ENCODE data around the gene ZNG1B.
"Not testable (repeated sequence)": the region's sequence is repeated elsewhere in the genome, so short reads cannot be mapped to it uniquely, and the experiment has no call there.

Gene ZNG1B

DNA sequence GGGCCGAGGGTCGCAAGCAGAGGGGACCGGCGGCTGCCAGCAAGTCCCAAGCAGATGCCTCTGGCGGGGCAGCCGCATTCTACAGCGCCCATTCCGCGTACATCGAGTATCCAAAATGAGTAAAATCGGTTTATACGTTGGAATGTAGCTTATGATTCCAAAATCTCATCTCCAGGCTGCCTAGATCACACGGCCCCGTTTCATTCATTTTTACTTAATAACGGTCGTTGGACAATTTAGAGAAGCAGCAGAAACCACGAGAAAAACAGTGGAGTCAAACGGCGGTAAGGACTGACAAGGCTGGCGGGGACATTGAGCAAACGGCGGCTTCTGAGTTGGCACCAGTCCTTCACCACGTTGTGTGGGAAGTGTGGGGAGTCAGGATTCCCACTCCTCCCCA, 66.6 kb downstream of the ZNG1B start:
- DNase-seq: not testable (repeated sequence)

DNA sequence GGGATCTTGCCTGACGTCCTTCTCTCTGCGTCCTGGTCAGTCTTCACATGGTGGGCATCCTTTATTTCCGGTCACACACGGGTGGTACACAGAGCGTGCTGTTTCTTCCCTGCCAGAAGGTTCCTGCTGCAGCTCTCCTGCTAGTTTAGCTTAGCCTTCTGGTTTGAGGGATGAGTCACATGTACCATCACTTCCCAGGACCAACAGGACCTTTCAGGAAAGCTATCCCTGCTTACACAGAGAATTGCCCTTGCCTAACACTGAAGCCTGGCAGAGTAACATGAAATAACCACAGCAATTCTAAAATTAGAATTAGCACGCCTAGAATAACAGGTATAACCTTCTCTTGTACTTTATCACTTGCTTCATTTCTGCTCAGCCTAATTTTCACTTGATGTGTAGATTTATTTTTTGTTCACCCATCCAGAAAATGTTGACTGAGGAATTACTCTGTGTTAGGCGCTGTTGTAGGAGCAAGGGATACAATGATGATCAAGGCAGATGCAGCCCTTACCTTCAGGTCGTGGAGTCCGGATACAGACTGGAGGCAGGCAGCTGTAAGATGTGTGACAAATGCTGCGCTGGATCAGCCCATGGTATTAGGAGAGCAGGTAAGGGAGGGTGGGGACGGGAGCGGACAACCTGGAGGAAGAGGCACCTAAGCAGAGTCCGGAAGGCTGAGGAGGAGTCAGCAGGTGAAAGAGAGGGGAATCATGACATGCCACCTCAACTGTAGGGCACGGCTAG, 70.1 kb downstream of the ZNG1B start:
- not testable (repeated sequence) for DNase-seq

DNA sequence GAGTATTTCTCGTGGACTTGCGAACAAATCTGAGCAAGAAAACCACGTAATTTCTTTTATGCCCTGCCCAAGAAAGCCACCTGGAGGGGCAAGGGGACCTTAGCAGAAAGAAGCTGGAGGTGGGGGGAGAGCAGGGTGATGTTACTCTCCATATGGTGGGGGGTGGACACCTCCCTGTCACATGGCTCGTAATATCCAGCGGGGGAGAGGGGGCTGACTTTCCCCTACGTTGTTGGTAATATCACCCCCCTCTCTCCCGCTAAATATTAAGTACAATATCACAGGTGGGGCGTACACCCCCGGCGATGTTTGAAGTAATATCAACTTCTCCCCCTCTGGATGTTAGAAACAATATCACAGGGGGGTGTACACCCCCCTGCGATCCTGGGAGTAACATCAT, 70.7 kb downstream of the ZNG1B start:
- DNase-seq: not testable (repeated sequence)

DNA sequence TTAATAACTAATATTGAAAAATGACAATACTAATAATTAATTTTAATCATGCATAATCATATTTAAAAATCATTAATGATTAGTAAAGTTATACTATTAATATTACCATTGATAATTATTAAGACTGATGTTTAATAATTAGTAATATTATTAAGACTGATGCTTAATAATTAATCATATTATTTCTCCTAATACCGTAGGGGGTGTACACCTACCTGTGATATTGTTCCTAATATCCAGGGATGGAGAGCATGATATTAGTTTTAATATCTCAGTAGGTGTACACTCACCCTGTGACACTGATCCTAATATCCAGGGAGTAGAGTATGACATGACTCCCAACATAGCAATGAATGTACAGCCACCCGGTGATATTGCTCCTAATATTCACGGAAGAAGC, 73.4 kb downstream of the ZNG1B start:
- DNase-seq: not testable (repeated sequence)

DNA sequence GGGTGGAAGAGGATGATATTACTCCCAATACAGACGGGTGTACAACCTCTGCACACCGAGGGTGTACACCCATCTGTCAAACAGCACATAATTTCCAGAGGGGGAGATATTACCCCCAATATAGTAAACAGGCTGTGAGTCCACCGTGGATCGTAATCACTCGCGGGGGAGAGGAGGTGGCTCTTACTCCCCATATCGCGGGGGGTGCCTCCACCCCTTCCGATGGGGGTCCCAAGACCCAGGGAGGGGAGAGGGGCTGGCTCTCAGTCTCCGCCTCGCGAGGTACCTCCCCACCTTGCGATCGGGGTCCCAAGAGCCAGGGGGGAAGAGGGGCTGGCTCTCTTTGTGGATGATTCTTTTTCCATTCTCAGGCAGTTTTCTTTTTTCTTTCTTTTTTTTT, 74.4 kb downstream of the ZNG1B start:
- DNase-seq: not testable (repeated sequence)

DNA sequence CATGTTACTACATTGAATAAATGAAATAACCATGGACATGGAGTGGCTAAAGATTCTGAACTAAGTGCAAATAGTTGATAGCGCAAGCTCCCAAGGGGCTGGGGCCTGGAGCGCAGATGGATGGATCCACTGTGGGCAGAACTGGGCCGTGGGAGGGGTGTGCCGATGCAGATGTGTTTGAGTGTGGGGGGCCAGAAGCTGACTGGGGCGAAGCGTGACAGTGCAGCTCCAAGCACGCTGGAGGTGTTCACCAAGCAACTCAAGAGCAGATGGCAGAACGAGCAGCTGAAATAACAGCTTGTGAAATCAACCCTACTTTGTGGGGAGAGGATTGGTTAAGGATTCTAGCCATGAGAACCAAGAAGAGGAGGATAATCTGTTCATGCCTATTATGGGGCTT, 78.0 kb downstream of the ZNG1B start:
- DNase-seq: not testable (repeated sequence)

DNA sequence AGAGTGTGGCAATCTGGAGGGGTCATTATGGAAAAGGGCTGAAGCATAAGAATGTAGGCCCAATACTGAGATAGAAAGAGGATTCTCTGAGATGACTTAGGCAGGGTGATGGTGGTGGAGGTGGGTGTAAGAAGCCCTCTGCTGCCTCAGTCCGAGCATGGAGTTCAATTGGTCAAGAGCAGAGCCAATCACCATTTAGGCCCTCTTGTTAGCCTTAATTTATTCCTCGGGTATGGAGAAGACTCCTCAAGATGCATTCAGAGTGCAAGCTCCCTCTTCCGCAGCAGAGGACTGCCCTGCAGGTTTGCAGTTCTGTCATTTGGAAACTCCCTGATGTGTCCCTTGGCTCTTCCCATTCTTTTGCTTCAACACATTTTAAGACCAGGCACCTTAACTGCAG, 78.5 kb downstream of the ZNG1B start:
- not testable (repeated sequence) for DNase-seq

DNA sequence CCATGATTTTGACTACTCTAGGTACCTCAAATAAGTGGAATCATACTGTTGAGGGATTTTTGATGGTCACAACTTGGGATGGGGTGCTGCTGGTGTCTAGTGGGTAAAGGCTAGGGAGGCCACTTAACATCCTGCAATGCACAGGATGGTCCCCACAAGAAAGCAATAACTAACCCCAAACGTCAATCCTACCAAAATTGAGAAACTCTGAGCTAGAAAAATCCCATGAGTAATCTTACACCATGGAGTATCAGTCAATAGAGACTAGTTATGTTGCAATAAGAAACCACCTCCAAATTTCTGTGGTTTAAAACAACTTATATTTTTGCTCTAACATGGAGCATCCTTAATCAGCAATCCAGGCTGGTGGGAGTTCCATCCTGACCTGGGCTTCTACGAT, 79.5 kb downstream of the ZNG1B start:
- DNase-seq: not testable (repeated sequence)

DNA sequence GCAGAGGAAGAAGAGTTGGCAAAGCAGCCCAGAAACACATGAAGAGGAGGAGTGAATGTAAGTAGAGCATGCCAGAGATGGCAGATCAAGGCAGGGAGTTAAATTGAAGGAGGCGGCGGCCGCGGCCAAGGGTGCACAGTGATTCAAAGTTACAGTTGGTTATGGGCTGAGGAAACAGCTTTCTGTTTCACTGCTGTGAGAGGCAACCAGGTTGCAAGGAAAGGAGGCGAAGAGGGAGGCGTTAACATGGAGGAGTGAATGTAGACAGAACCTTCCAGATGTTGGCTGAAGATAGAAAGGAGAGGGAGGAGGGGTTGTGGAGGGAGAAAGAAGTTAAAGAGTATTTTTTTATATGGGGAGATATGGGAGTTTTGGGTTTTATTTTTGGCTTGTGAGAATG, 83.3 kb downstream of the ZNG1B start:
- DNase-seq: not testable (repeated sequence)

DNA sequence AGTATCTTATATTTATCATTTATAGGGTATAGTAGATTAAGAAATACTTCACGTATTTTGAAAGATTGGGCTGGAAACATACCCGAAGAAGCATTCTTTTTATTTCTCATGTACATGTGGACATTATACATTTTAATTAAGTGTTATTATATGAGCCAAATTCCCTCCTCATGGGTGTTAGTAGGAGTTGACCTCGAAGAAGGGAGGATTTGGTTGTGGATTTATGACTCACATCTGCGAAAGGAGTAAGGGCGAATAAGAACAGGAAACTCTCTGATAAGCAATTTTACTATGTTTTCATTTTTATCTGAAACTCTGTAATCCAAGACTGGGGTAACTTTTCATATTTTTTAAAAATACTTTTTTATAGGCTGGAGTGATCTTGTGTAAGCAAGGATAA, 84.0 kb downstream of the ZNG1B start:
- not testable (repeated sequence) for DNase-seq

DNA sequence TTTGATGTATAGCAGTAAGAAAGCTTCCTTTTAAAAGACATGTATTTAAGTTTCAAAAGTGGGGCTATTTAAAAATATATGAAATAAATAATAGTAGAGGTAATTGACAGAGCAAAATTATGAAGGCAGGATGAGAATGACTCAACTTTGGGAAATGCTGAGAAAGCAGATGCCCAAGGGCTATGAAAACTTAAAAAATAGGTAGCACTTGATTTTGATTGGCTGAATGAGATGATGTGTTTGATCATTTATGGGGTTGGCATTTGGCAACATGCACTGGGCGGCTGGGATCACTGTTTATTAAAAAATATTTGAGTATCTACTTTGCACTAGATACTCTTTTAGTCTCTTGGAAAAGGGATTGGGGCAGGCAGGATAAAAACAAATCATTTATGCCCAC, 87.5 kb downstream of the ZNG1B start:
- not testable (repeated sequence) for DNase-seq

DNA sequence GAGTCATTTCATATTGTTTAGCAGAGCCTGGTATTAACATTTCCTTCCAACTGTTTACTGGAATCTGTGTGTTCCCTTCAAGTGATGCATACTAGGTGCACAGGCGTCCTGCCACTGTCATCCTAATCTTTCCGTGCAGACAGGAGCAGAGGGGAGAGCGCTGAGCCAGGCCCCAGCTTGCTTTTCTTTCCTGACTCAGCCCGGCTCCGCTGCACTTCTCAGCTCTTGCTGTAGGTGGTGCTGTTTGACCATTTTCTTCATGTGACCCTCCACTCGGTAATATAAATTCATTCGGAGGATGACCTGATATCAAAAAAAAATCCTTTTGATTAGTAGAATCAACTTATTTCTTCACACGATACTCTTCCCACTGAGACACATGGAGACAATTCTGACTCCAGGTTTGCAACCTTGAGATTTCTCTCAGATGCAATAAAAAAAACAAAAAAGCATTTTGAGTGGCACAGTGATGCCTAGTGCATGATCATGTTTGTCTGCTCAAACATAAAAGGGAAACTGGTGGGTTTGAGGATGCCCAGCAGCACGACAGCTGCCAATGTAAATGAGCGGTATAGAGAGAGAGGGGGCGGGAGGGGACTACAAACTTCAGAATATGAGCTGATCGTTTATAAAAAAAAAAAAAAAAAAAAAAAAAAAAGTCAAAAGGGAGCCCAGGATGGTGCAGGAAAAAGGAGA, 90.0 kb downstream of the ZNG1B start:
- DNase-seq: not testable (repeated sequence)

DNA sequence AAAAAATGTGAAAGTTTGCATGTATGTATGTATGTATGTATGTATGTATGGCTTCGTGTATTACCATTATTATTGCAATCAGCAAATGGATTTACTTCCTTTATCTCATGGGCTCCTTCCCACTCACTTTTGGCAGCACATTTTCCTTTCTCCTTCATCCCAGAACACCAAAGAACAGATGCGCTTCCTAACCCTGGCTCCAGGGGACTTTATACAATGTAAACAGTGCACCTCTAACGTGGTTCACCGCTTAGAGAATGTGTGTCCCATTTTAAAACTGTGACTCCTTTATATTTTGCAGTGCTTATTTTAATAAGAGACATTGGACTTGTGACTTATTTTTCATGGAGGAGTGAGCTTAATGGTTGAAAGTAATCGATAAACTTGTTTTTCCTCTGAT, 90.6 kb downstream of the ZNG1B start:
- DNase-seq: not testable (repeated sequence)

DNA sequence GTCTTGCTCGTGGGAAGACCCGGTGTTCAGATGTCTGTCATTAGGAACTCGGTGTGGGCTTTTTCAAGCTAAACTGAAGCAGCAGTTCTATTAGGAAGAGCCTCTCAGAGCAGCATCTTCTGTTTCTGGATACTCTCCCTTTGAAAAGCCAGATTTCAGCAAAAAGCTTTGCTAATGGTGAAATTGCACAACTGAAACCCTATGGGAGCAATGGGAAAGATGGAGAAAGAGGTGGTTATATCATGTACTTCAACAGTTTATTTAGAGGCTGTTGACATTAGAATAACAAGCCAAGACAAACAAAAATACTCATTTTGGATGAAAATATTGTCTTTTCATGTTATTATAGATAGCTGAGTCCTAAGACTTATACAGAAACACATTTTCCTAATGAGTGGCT, 91.4 kb downstream of the ZNG1B start:
- not testable (repeated sequence) for DNase-seq

DNA sequence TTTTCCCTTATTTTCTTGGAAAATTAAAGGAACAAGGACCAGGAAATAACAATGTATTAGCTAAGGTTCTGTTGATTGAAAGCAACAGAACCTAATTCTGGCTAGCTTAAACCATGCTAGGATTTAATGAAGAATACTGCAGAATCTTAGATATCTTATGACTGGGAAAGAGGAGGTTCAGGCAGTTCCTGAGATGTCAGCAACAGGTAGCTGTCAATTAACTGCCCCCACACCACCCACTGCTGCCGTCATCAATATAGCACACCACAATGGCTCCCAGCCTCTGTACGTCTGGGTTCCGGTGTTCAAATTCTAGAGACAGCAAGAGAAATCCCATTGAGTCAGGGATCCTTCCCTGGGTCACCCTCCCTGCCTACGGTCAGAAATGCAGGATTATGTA, 95.5 kb downstream of the ZNG1B start:
- not testable (repeated sequence) for DNase-seq

DNA sequence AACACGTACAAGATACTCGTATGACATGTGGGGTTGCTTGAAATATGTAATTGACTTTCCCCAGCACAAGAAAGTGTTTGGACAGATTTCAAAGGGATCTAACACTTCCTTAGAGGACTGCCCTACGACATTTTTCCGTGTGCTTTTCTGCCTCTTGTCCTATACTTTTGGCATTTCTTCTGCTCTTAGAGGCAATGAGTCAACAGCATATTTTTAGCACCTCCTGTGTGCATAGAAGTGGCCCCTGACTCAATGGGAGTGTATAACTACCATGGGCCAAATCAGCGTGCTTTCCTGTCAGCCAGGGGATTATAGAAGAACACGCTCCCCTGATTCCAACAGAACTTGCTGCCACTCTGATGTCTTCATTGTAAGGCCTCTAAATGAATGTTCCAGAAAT, 99.1 kb downstream of the ZNG1B start:
- DNase-seq: not testable (repeated sequence)

DNA sequence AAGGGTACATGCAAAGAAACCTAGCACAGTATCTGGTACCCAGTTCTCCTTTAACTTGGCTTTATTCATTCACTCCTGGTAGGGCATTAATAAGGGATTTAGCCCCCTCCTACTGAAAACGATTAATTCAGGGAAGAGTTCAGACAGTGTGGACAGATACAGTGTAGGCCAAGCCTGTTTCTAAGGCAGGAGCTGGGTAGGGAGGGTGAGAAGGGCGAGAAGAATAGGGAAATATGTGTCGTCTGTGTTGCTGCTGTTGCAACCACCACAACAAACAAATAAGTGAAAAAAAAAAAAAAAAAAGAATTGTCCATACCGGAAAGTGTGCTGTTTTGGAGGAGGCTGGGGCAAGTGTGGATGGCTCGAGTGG, 103.3 kb downstream of the ZNG1B start:
- DNase-seq: not testable (repeated sequence)

DNA sequence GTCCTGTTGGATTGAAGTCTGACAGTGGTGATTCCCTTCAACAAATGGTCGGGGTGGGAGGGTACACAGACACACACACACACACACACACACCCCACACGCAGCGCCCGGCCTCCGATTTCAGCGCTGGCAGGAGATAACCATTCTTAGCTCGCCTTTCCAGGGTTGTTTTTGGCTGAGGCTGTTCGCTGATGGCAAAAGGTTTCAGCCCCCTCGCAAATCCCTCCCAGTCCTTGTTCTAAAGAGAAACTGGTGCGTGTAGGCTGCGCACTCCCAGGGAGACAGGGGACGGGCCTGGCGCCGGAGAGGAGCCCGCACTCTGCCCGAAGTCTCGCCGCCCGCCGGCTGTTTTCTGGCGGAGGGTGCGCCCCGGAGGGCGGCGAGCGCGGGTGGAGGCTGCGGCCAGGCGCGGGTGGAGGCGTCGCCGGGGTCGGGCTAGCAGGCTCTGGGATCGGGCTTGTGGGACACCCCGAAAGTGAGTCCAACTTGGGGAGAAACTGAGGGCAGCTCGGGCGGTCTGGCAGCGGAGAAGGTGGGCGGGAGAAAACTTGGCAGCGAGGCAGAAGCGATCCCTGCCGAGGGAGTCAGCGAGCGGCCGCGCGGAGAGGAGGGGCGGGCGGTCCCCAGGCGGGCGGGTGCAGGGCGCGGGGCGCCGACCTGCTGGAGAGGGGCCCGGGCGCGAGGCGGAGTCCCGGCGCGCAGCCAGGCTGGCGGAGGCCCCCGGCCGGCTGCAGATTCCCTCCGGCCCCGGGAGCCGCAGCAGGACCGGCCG, 103.9 kb downstream of the ZNG1B start:
- DNase-seq: not testable (repeated sequence)

DNA sequence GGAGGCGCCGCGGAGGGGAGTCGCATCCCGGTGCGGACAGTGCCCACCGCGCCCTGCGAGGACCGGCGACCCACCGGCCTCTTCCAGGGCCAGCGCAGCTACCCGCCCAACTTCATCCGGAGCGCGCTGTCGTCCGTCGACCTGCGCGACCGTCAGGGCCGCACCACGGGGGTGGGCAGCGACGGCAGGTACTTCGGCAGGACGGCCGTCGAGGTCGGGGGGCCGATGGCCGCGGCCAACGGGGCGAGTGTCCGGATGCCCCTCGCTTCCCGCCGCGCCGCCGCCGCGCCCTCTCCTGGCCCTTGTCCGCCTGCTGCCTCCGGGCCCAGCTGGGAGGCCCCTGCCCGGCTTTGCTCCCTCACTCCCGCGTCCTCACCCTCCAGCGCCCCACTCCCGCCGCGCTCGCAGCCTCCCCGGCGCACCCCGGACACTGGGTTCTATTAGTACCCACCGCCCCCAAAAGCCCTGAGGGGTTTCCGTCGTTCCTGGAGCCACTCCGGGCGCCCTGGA, 104.5 kb downstream of the ZNG1B start:
- DNase-seq: not testable (repeated sequence)

DNA sequence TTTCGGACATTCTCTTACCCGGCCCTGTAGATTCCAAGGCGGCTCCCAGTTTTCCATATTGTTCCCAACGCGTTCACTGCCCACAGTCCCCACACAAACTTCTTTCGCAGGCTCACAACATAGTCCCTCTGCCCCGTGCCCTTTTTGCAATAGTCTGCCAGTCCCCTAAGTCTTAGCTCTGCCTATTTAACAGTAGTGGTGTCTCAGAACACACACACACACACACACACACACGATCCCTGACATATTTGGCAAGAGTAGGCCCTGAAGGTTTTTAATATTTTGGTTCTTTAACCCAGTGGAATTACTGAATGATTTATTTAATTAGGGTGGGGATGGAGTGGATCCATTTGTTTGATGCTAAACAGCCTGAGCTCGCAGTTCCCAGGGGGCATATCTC, 105.0 kb downstream of the ZNG1B start:
- not testable (repeated sequence) for DNase-seq

Measured in NCI-H526 (cell line).